ENCODE data around the gene GRIK4.

GRCh38 chr11:120652705-120653335, 141.3 kb downstream of the GRIK4 start:
- TF ChIP-seq CTCF (IDR thresholded peaks at IDR 0.05) (no peak), POLR2AphosphoS5 (IDR thresholded peaks at IDR 0.05; ENCODE audit: low read depth, low read length) (no peak), JUND (IDR thresholded peaks at IDR 0.05) (no peak), NFIC (IDR thresholded peaks at IDR 0.05; ENCODE audit: borderline replicate concordance) (no peak), EP300 (IDR thresholded peaks at IDR 0.05; ENCODE audit: borderline replicate concordance in 1 of 2, low read depth in 1 of 2, low read length in 1 of 2) (no peak), SIN3A (IDR thresholded peaks at IDR 0.05; ENCODE audit: borderline replicate concordance, low read depth, low read length) (no peak), TAF1 (IDR thresholded peaks at IDR 0.05; ENCODE audit: borderline replicate concordance, low read depth, low read length) (no peak)

All from SK-N-SH (cell line).